ENCODE data around the gene TSPAN7. TPM values are rescaled to one million over a fixed set of nuclear protein-coding genes. Genes with fewer than 3 reads are reported as not detected.

Gene TSPAN7
- total and polyA plus RNA-seq, 10 donors, result 7.2 to 158 (median 58.5) TPM

GRCh38 chrX:38583181-38583580 lies 21.8 kb downstream of the TSPAN7 start:
- no peaks in the 10 kb centered on the region for H3K27me3 ChIP-seq (replicated peaks in 1 of 7)
- TF ChIP-seq CTCF (IDR thresholded peaks at IDR 0.05 in 8 of 11, conservative IDR thresholded peaks at IDR 0.05 in 3 of 11), result no peak
- no peak for TF ChIP-seq POLR2A (IDR thresholded peaks at IDR 0.05)
- TF ChIP-seq POLR2AphosphoS5 (IDR thresholded peaks at IDR 0.05), result no peak
- H3K4me1 ChIP-seq, result no peaks in the 10 kb centered on the region
- no peaks in the 10 kb centered on the region for H3K9me3 ChIP-seq
- WGBS, 5 donors, result 84 to 95% (median 91%) methylated on average over 5 of the region's 5 CpGs
- H3K27ac ChIP-seq, result no peak overlapping the region
- H3K36me3 ChIP-seq, result no peaks in the 10 kb centered on the region
- H3K4me3 ChIP-seq, result no peak overlapping the region
- no peak for DNase-seq
- intact Hi-C loops (cut with DNase I; ENCODE audit: low total_unique reads), result no loop called here

- WGBS, 5 donors, result 61 to 91% (median 80%) methylated on average over 2 of the region's 2 CpGs
- DNase-seq, result no peak
- Histone ChIP-seq H3K36me3 (no peaks in the 10 kb centered on the region), H3K27ac (no peak overlapping the region), H3K4me1 (no peaks in the 10 kb centered on the region), H3K27me3 (replicated peaks in 1 of 7) (no peaks in the 10 kb centered on the region), H3K4me3 (no peak overlapping the region), H3K9me3 (peaks cover 0 to 13% (median 0%) of the 10 kb centered on the region in 8 donors)
- no peak for TF ChIP-seq CTCF (IDR thresholded peaks at IDR 0.05 in 8 of 11, conservative IDR thresholded peaks at IDR 0.05 in 3 of 11)
- intact Hi-C loops (cut with DNase I; ENCODE audit: low total_unique reads), result no loop called here
Measured at GRCh38 chrX:38594434-38594833, 33.1 kb downstream of the TSPAN7 start.

GRCh38 chrX:38595801-38596200 lies 34.5 kb downstream of the TSPAN7 start:
- TF ChIP-seq POLR2AphosphoS5 (IDR thresholded peaks at IDR 0.05), result no peak
- no peak for TF ChIP-seq CTCF (IDR thresholded peaks at IDR 0.05 in 8 of 11, conservative IDR thresholded peaks at IDR 0.05 in 3 of 11)
- no peak for TF ChIP-seq POLR2A (IDR thresholded peaks at IDR 0.05)
- DNase-seq, result no peak
- peaks cover 0 to 3% (median 0%) of the 10 kb centered on the region in 7 donors for H3K27me3 ChIP-seq (replicated peaks in 1 of 7)
- no peaks in the 10 kb centered on the region for H3K36me3 ChIP-seq
- no peak overlapping the region for H3K27ac ChIP-seq
- no peaks in the 10 kb centered on the region for H3K4me1 ChIP-seq
- peaks cover 0 to 13% (median 0%) of the 10 kb centered on the region in 8 donors for H3K9me3 ChIP-seq
- H3K4me3 ChIP-seq, result no peak overlapping the region
- WGBS, 5 donors, result 24 to 36% (median 30%) methylated on average over 1 of the region's 1 CpG
- intact Hi-C loops (cut with DNase I; ENCODE audit: low total_unique reads), result no loop called here

GRCh38 chrX:38596939-38597338 lies 35.6 kb downstream of the TSPAN7 start:
- H3K27ac ChIP-seq, result no peak overlapping the region
- 40 to 81% (median 76%) methylated on average over 2 of the region's 2 CpGs for WGBS, 5 donors
- no peaks in the 10 kb centered on the region for H3K4me1 ChIP-seq
- no peak for DNase-seq
- no peak overlapping the region for H3K4me3 ChIP-seq
- no peak for TF ChIP-seq POLR2A (IDR thresholded peaks at IDR 0.05)
- no peak for TF ChIP-seq POLR2AphosphoS5 (IDR thresholded peaks at IDR 0.05)
- no peak for TF ChIP-seq CTCF (IDR thresholded peaks at IDR 0.05 in 8 of 11, conservative IDR thresholded peaks at IDR 0.05 in 3 of 11)
- H3K36me3 ChIP-seq, result no peaks in the 10 kb centered on the region
- peaks cover 0 to 9% (median 0%) of the 10 kb centered on the region in 8 donors for H3K9me3 ChIP-seq
- intact Hi-C loops (cut with DNase I; ENCODE audit: low total_unique reads), result no loop called here
- peaks cover 0 to 14% (median 0%) of the 10 kb centered on the region in 7 donors for H3K27me3 ChIP-seq (replicated peaks in 1 of 7)

Measured in spleen (tissue), 11 donors.